Measurements from ENCODE around the gene DNAH8. TPM values are rescaled to one million over a fixed set of nuclear protein-coding genes. Genes with fewer than 3 reads are reported as not detected.

Gene DNAH8
- polyA plus RNA-seq, 3 donors = 0.28 to 0.47 (median 0.39) TPM

DNA sequence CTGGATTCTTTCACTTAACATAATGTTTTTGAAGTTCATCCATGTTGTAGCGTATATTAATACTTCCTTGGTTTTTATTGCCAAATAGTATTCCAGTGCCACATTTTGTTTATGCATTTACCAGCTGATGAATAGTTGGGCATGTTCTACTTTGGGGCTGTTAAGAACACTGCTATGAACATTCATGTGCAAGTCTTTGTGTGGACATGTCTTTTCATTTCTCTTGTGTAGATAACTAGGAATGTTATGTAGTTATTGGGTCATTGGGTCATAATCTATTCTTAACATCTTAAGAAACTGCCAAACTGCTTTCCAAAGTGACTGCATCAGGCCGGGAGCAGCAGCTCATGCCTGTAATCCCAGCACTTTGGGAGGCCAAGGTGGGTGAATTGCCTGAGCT, 289.7 kb downstream of the DNAH8 start:
- no peak for DNase-seq (ENCODE audit: low read depth in 3 of 3, low spot score in 2 of 3)

DNA sequence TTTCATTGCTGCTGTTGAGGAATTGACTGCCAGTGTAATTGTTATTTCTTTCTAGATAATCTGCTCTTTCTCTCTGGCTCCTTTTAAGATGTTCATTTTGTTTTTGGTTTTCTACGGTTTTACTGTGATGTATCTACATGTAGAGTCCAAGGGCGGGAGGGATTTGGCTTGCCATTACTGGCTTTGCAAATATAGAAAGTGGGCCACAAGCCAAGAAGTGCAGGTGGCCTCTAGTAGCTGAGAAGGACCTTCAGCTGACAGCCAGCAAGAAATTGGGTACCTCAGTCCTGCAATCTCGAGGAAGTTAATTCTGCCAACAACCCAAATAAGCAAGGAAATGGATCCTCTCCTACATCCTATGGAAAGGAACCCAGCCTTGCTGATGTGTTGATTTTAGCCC, 290.7 kb downstream of the DNAH8 start:
- no peak for DNase-seq (ENCODE audit: low read depth in 3 of 3, low spot score in 2 of 3)

DNA sequence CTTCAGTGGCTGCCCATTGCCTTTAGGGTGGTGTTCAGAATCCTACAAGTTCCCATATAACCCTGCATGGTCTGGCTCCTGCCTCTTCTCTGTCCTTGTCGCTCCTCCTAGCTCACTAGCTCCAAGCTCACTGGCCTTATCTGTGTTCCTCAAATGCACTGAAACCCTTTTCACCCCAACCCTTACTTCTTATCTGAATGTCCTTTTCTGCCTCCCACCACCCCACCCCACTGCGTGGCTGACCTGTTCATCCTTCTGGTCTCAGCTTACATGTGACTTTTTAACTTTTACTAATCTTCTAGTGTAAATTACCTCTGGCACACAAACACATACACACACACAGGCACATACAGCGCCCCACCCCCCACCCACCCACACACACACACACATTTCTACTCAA, 292.5 kb downstream of the DNAH8 start:
- no peak for DNase-seq (ENCODE audit: low read depth in 3 of 3, low spot score in 2 of 3)

DNA sequence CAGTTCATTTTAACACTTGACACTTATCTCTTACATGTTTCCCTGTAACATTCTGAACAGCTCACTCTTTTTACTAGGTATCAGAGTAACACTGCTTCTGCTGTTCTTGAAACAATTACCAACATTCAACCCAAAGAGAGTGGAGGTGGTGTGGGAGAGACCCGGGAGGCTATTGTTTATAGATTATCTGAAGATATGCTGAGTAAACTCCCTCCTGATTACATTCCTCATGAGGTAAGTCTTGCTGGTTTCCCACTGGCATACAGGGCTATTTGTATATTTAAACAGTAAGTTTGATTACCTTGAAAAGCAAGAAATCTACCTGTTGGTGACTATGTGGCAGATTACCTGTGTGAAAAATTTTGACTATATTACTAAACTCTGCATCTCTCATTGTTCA, 293.6 kb downstream of the DNAH8 start:
- DNase-seq (ENCODE audit: low read depth in 3 of 3, low spot score in 2 of 3) = no peak

DNA sequence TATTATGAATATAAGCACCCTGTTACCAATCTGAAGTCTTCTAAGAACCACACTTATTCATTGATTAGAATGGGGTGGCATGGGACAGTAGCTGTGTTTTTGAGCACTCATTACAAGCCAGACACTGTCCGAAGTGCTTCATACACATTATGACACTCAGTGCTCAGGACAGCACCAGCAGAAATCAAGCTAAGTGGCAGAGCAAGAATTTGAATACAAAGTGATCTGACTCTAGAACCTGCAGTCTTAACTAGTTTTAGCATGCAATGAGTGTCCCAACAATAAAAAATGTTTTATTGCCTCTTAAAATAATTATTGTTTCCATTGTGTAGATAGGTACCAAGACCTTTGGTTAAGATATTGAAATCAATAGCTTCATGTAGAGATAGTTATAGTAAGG, 294.4 kb downstream of the DNAH8 start:
- DNase-seq (ENCODE audit: low read depth in 3 of 3, low spot score in 2 of 3) = no peak

DNA sequence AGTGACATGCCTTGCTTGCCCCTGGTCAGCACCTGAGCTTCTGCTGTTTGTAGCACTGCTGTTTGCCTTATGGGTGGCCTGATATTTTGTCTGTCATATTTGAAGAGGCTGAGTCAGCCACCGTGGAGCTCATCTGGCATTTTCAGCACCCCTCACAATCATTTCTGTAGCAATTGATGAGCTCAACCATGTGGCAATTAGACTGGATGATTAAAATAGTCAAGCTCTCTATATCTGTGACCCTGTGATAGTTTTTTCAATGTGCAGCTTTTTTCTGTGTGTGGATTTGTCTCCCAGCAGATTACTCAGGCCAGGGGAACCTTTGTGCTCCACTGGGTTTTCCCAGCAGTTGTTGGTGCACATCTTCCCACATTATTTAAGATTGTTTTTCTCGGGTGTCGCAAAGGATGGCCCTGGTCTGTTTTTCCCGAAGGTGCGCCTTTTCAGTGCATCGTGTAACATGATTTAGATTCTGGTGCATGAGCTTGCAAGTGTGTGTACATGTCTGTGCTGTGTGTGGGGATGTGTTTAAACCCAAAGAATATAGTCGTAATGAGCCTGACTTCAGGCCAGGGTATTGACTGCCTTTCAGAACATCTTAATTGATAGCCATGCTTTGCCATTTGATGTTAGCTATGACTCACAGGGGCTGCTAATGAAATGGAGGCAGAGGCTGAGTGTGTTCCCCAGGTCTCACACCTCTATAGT, 301.9 kb downstream of the DNAH8 start:
- DNase-seq (ENCODE audit: low read depth in 3 of 3, low spot score in 2 of 3) = no peak

DNA sequence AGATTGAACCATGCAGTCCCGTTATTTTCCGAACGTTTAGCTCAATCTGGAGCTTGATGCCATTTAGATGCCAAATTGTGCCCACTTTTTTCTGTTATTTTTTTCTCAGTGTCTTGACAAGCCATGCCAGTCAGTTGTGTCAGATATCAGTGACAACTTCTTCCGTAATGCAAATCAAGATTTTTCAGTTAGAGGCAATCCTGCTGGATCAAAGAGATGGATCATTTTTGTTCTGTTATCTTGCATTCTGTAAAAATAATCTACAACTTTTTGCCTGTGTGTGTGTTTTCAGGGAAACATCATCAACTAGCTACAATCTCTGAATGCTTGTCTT, 302.4 kb downstream of the DNAH8 start:
- no peak for DNase-seq (ENCODE audit: low read depth in 3 of 3, low spot score in 2 of 3)

DNA sequence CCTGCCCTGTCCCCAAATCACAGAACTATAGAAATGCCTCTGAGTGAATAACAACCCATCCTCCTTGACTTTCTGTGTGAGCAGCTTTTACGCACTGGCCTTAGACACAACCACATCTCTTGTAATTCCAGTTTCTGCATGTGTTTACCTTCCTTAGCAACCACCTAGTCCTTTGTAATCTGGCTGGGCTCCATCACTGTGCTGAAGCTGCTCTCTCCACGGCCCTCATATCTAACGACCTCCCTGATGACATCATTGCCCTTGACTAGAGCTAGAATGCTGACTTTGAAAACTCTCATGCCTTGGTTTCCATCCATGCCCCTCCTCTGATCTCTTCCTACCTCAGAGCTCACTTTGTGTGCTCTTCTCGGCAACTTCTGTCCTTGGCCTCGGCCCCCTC, 303.0 kb downstream of the DNAH8 start:
- DNase-seq (ENCODE audit: low read depth in 3 of 3, low spot score in 2 of 3) = no peak

DNA sequence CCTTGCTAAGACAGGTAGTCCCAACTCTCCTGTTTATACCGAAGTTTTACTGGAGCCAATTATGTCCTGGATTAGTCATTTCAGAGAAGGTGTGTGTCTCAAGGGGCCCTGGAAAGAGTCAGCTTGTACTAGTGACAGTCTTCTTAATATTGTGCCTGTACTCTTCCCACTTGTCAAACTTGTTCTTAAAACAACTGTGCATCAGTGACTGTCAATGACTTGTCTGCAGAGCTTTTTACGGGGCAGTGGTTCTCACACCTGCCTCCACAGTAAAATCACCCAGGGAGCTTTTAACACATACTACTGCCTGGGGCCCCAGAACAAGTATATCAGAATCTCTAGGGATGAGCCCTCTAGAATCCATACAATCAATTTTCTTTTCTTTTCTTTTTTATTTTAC, 305.0 kb downstream of the DNAH8 start:
- no peak for DNase-seq (ENCODE audit: low read depth in 3 of 3, low spot score in 2 of 3)

DNA sequence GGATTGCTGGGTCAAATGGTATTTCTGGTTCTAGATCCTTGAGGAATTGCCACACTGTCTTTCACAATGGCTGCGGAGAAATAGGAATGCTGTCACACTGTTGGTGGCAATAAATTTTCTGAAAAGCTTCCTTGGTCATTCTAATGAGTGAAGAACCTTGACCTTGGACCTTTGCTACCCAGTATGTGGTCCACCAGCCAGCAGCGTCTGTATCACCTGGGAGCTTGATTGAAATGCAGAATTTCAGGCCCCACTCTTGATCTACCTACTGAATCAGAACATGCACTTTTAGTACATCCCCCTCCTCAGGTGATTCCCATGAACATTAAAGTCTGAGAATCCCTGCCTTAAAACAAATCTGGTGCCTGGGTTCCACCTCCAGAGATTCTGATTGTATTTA, 305.9 kb downstream of the DNAH8 start:
- DNase-seq (ENCODE audit: low read depth in 3 of 3, low spot score in 2 of 3) = no peak

DNA sequence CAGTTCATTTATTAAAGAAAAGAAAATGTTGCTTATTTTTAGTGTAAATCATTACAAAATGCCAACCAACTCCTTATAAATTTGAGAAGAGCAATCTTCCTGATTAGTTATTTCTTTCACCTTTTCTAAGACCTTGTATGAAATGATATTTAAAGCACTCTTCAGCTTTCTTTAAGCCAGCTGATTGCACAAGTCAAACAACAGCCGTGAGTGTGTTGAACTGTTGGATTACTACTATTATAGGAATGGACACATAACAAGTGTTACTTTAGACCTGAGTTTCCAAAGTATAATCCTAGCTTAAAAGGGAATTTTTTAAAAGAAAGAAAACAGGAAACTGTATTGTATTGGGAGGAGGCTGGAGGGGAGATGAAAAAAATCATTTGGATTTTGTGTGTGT, 306.7 kb downstream of the DNAH8 start:
- DNase-seq (ENCODE audit: low read depth in 3 of 3, low spot score in 2 of 3) = no peak

DNA sequence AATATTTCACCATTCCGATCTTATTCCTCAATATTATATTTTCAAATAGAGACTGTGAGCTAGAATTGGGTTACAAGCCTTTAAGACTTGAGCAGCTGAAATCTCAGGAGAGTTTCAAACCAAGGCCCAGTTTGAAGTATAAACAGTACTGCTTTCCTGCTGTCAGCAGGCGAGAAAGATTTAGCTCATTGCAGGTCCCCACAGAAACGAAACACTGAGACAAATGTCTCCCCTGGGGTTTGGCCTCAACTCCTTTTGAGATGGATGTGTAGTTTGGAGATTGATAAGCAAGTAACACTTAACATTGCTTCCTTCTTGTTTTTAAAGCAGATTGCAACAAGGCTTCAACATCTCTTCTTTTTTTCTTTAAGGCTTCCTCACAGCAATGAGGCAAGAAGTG, 311.1 kb downstream of the DNAH8 start:
- no peak for DNase-seq (ENCODE audit: low read depth in 3 of 3, low spot score in 2 of 3)

DNA sequence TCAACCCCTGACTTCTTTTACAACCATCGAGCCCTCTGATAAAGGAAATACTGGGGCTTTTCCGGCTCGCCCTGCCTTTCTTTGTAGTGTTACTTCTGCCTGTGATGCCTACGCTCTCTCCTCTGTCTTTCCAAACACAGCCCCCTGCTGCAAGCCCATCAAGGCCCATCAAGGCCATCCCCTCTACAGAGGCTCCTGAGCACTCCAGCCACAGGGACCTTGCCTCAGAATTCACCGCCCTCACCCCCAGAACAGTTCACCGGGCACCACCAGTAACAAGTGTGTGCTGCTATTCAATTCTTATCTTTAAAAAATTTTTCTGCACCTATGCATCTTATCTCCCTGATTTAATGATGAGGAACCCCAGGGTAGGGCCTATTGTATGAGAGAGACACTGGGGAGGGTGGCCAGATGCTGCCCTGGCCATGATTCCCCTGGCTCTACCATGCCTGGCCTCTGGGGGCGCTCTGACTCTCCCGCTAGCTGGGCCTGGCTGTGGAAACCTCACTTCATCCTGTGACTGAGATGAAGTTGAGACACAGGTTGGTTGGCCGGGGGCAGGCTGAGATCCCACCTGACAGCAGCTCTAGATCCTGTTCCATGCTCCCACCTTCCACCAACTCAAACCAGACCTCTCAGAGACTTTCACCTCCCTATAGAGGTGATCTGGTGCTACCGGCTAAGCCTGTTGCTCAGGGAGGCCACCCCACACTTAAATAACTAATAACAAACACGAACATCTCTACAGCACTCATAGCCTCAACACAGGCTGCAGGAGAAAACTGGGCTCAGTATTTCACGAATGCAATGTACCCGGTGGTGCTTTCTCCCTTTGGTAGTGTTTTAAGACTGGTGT, 314.3 kb downstream of the DNAH8 start:
- DNase-seq (ENCODE audit: low read depth in 3 of 3, low spot score in 2 of 3) = no peak

DNA sequence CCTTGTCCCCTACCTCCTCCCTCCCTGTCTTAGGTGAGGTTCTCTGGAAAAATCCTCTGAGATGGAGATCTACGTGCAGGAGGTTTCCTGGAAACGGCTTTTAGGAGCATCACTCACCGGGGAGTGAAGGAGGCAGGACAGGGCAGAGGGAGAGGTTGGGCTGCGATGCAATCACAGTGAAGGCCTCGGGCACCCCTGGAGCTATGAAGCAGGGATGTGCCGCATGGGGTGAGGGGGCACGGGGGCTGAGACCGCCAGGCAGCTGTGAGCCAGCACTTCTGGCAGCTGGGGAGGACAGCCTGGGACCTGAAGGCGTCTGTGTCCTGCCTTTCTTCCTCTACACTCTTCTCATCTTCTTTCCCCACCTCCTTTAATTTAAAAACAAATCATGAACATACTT, 320.6 kb downstream of the DNAH8 start:
- no peak for DNase-seq (ENCODE audit: low read depth in 3 of 3, low spot score in 2 of 3)

DNA sequence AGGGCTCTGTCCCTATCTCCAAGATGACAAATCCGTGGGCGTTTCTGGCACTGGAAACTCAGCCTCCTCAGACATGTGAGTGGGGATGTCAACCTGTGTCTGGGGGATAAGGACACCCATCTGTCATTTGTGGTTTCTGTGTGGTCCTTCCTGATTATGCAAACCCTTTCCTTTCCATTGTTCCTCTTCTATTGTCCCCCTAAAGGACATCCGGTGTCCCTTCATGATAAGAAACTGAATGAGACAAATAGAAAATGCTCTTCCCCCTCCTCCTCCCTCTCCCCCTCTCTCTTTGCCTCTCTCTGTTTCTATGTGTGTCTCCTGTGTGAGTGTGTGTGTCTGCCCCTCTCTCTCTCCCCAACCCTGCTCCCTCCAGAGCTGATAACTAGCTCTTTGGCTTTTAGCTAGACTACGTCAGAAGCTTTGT, 322.0 kb downstream of the DNAH8 start:
- DNase-seq (ENCODE audit: low read depth in 3 of 3, low spot score in 2 of 3) = no peak

DNA sequence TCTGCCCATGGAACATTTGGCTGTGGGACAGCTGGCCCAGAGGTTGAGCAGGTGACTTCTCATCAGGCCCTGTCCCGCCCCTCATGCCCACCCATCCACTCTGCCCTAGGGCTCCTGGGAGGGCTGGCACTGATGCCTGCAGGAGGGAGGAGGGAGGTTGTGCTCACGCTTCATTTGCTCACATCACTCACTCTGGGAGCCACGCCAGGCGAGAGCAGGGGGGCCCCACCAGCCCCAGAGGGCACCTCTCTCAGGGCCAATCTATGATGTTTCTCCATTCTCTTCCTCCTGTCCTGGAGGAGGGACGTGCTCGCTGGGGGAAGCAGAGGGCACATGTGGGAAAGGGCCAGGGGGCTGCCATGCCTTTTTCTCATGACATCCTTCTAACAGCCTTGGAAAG, 322.6 kb downstream of the DNAH8 start:
- no peak for DNase-seq (ENCODE audit: low read depth in 3 of 3, low spot score in 2 of 3)

DNA sequence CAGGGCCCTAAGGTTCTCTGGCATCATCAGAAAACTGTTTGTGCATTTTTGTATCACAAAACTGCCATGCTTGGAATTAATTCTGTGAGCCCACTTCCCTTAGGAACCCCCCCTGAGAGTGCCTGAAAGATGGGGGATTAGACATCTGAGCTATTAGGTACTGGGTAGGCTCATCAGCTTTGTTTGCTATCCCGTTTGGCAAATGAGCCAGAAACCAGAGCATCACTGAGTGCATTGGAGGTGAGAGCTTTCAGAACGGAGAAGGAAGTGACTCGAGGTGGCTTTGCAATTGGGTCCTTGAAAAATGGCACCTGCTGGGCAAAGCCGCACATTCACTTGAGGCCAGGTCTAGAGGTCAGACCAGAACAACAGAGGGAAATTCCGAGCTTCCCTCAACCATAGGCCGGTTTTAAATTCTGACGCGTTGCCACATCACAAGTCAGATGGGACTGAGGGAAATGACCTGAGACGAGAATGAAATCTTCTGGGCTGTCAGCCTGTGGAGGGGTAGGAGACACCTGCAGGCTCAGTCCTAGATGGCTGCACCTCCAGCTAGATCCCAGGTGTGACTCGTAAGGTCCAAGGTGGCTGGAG, 325.1 kb downstream of the DNAH8 start:
- no peak for DNase-seq (ENCODE audit: low read depth in 3 of 3, low spot score in 2 of 3)

DNA sequence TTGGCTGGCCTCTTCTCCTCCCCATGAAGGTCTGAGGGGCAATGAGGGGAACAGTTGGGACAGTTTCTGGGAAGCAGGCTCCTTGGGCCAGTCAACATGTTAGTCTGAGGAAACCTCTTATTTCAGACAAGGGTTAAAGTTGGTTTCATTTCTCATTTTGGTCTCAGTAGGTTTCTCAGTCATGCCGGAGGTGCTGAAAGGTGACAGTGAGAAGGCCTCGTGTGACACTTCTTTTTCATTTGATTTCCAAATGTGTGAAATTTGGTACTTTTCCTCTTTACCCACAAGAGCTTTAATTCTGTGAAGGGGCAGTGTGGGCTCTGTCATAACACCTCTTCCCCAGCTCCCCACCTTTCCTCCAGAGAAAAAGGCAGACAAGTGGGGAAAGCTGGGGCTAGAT, 326.0 kb downstream of the DNAH8 start:
- no peak for DNase-seq (ENCODE audit: low read depth in 3 of 3, low spot score in 2 of 3)

DNA sequence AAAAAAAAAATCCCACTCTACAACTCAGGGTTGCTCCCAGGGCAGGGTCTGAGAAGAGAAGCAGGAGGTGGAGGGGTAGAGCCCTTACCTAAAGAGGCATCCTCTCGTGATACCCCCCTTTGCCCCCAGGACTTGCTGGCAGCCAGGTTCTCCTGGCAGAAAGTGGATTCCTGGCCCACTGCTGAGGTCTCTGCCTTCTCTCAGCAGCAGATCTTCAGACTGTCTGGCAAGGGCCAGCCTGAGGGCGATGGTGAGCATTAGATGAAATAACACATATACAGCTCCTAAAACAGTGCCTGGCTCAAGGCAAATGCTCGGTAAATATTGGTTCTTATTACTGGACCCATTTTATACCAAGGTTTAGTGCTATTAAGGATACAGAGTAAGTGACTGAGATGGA, 328.7 kb downstream of the DNAH8 start:
- DNase-seq (ENCODE audit: low read depth in 3 of 3, low spot score in 2 of 3) = no peak

DNA sequence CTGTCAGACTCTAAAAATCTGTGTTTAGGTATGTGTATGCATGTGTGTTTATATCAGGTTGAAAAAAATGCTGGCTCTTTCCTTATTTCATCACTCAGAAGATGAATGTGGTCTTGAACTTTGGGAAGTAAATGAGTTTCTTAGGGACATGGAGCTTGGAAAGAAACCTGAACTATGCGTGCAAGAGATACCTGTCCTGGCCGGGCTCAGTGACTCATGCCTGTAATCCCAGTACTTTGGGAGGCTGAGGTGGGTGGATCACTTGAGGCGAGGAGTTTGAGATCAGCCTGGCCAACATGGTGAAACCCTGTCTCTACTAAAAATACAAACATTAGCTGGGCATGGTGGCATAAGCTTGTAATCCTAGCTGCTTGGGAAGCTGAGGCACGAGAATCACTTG, 329.1 kb downstream of the DNAH8 start:
- no peak for DNase-seq (ENCODE audit: low read depth in 3 of 3, low spot score in 2 of 3)

DNA sequence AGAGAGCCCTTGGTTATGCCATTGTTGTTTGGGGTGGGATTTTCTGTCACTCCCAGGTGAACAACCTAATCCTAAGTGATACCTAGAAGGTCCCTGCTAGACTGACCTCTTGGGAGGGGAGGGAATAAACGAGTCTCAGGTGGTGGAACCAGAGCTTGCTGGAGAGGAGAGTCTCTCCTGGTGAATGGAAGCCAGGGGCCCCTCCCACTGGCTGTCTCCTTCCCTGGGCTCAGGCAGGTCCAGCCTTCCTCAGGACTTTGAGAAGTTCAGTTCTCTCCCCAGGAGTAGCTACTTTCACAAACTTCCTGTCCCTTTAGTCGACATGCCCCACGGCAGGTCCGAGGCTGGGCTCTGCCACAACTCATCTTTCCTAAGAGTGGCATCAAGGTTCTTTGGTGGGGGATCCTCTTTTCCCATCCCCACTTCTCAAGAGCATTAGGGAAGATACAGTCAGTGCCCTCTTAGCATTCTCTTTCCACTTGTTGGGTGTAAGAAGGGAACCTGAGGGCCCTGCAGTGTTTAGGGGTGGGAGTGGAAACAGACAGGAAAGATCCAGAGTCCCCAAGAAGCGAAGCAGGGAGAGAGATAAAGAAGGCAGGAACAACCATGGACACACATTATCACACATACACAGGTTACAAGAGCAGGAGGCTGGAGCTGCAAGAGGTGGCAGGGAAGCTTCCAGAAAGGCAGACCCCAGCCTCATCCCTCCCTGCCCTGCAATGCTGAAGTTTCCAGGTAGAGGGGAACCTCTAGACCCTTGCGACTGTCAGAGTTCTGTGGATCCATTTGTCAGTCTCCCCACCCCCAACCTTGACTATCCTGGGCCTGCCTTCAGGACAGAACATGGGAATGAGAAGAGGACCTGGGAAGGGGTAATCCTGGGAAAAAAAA, 332.6 kb downstream of the DNAH8 start:
- no peak for DNase-seq (ENCODE audit: low read depth in 3 of 3, low spot score in 2 of 3)

All from right renal cortex interstitium (tissue), 3 donors.